HL-60 (cell line): Measurements from ENCODE around the gene GASK1A.

ENCODE experiments used
- DNase-seq, 2 experiments: peaks; one replicate each; pipeline ENCODE4 v3.0.0-alpha.2; 2010 to 2020; ENCODE audit warnings: low read depth in 1 of 2, low spot score in 1 of 2
- H3K27ac ChIP-seq: fragments of 250-450 bp; sonication (Bioruptor Pico); replicated peaks from 2 replicates; pipeline ENCODE4 v1.5.1; 2020; ENCODE audit warnings: mild to moderate bottlenecking, moderate library complexity
- H3K27me3 ChIP-seq: fragments of 250-450 bp; sonication (Bioruptor Pico); 2 replicates; pipeline ENCODE4 v1.5.1; 2021; ENCODE audit warnings: mild to moderate bottlenecking, moderate library complexity; ENCODE audit not compliant: insufficient read depth, poor library complexity, severe bottlenecking
- H3K4me3 ChIP-seq: replicated peaks from 2 replicates; pipeline ENCODE4 v1.5.1; 2011; ENCODE audit warnings: mild to moderate bottlenecking, control low read depth, low read length; ENCODE audit not compliant: insufficient read depth
- GABPA ChIP-seq: IDR thresholded peaks from 2 replicates; pipeline ENCODE4 v1.6.1; 2012; ENCODE audit warnings: low read depth
- POLR2AphosphoS5 ChIP-seq: IDR thresholded peaks from 2 replicates; pipeline ENCODE4 v1.6.1; 2012; ENCODE audit warnings: low read depth
- SPI1 ChIP-seq: IDR thresholded peaks from 2 replicates; pipeline ENCODE4 v1.6.1; 2012; ENCODE audit warnings: low read depth, mild to moderate bottlenecking, borderline replicate concordance
- TF ChIP-seq, protein P1 (sequence below): IDR thresholded peaks from 2 replicates; pipeline ENCODE4 v1.6.1; 2012; ENCODE audit warnings: low read depth; ENCODE audit not compliant: insufficient replicate concordance
- TF ChIP-seq, protein P2 (sequence below): IDR thresholded peaks from one replicate; pipeline ENCODE4 v1.5.1; 2011; ENCODE audit warnings: low read length, control low read depth, inconsistent platforms; ENCODE audit not compliant: insufficient read depth

Gene GASK1A

DNA sequence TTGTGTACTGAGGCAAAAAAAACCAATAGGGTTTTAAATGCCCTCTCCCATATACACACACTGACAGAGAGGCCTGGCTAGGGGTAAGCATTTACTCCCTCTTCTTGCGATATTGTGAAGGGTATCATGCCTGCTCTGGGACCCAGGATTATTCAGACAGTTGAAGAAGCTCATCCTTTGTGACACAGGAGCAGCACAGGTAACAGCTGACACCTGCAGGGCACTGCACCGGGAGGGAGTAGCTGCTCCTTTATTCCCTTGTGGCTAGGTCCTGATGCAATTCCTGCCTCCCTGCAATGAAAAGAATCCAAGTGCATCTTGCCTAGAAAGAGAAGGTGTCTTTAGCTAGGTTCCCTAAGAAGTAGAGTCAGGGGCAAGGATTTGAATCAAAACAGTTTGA is 103.3 kb downstream of the GASK1A start:
- DNase-seq: no peak
- Histone ChIP-seq H3K27me3 (no peaks in the 10 kb centered on the region), H3K27ac (no peak overlapping the region), H3K4me3 (no peak overlapping the region)
- no peak for TF ChIP-seq POLR2AphosphoS5
- no peak for TF ChIP-seq GABPA
- TF ChIP-seq SPI1: no peak
- TF ChIP-seq, protein P1, sequence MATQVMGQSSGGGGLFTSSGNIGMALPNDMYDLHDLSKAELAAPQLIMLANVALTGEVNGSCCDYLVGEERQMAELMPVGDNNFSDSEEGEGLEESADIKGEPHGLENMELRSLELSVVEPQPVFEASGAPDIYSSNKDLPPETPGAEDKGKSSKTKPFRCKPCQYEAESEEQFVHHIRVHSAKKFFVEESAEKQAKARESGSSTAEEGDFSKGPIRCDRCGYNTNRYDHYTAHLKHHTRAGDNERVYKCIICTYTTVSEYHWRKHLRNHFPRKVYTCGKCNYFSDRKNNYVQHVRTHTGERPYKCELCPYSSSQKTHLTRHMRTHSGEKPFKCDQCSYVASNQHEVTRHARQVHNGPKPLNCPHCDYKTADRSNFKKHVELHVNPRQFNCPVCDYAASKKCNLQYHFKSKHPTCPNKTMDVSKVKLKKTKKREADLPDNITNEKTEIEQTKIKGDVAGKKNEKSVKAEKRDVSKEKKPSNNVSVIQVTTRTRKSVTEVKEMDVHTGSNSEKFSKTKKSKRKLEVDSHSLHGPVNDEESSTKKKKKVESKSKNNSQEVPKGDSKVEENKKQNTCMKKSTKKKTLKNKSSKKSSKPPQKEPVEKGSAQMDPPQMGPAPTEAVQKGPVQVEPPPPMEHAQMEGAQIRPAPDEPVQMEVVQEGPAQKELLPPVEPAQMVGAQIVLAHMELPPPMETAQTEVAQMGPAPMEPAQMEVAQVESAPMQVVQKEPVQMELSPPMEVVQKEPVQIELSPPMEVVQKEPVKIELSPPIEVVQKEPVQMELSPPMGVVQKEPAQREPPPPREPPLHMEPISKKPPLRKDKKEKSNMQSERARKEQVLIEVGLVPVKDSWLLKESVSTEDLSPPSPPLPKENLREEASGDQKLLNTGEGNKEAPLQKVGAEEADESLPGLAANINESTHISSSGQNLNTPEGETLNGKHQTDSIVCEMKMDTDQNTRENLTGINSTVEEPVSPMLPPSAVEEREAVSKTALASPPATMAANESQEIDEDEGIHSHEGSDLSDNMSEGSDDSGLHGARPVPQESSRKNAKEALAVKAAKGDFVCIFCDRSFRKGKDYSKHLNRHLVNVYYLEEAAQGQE: no peak
- TF ChIP-seq, protein P2, sequence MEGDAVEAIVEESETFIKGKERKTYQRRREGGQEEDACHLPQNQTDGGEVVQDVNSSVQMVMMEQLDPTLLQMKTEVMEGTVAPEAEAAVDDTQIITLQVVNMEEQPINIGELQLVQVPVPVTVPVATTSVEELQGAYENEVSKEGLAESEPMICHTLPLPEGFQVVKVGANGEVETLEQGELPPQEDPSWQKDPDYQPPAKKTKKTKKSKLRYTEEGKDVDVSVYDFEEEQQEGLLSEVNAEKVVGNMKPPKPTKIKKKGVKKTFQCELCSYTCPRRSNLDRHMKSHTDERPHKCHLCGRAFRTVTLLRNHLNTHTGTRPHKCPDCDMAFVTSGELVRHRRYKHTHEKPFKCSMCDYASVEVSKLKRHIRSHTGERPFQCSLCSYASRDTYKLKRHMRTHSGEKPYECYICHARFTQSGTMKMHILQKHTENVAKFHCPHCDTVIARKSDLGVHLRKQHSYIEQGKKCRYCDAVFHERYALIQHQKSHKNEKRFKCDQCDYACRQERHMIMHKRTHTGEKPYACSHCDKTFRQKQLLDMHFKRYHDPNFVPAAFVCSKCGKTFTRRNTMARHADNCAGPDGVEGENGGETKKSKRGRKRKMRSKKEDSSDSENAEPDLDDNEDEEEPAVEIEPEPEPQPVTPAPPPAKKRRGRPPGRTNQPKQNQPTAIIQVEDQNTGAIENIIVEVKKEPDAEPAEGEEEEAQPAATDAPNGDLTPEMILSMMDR: no peak

DNA sequence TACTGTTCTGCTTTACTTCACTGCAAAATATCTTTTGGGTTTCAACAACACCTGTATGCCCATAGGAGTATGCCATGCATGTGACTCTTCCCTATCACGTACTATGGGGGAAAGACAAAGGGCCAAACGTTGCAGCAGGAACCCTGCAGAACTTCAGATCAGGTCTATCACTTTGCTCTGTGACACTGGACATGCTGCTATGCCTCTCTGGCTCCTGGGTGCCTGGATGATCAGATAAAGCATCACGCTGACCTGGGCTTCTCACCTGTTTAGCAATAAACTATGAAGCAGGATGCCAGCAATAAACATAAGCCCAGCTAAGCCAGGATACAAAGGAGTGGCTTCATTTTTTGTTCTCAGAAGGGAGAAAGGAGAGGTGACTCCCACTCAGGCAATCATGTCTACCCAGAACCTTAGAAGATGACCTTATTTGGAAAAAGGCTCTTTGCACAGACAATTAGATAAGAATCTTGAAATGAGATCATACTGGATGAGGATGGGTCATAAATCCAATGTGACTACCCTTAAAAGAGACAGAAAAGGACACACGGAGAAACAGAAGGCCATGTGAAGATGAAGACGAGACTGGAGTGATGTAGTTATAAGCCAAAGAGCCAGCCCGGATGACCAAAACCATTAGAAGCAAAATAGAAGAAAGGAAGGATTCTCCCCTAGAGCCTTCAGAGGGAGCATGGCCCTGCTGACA is 107.5 kb downstream of the GASK1A start:
- Histone ChIP-seq H3K4me3 (no peak overlapping the region), H3K27me3 (no peaks in the 10 kb centered on the region), H3K27ac (no peak overlapping the region)
- no peak for DNase-seq
- TF ChIP-seq, protein P1: no peak
- TF ChIP-seq POLR2AphosphoS5 (no peak), SPI1 (no peak), GABPA (no peak)
- TF ChIP-seq, protein P2: no peak

DNA sequence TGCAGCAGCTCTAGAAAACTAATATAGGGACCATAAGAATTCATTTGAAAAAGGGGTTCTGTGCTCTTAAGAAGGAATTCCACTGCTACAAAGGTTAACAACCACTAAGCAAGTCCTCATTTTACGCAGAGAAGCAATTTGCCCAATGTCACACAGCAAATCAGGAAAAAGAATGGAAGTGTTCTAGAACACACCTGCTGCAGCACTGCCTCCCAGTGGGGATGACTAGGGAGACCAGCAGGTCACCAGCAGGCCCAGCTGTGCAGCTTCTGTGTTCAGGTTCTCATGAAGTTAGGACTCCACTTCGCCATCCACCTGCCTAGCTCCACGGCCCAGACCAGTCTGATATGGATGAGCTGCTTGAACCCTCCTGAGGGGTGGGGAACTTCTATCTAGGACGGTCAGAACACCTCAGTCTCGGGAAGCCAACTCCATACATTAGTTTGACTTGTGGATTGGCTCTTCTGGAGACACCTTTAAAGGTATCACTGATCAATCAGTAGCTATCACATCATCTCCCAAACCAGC is 108.2 kb downstream of the GASK1A start:
- Histone ChIP-seq H3K4me3 (no peak overlapping the region), H3K27ac (no peak overlapping the region), H3K27me3 (no peaks in the 10 kb centered on the region)
- TF ChIP-seq, protein P2: no peak
- TF ChIP-seq GABPA (no peak), SPI1 (no peak), POLR2AphosphoS5 (no peak)
- TF ChIP-seq, protein P1: no peak
- DNase-seq: no peak
